H9 (cell line): ENCODE measurements around the gene EHD3. TPM values are rescaled to one million over a fixed set of nuclear protein-coding genes. Genes with fewer than 3 reads are reported as not detected.
A peak's percentile ranks its signal among the peaks of the same experiment; 100 is the strongest.

Experiments used
- DNase-seq: peaks from one replicate; pipeline ENCODE4 v3.0.0-alpha.2; 2017
- H2AFZ ChIP-seq: one replicate; pipeline ENCODE4 v1.6.1; 2013; ENCODE audit warnings: mild to moderate bottlenecking, low read length, control low read depth, moderate library complexity
- H2AK5ac ChIP-seq: 2 replicates; pipeline ENCODE4 v1.6.1; 2013; ENCODE audit warnings: low read length, control low read depth, mixed read lengths; ENCODE audit not compliant: insufficient read length
- H2BK120ac ChIP-seq: one replicate; pipeline ENCODE4 v1.6.1; 2013; ENCODE audit warnings: low read depth, mild to moderate bottlenecking, low read length, control low read depth, inconsistent platforms; ENCODE audit not compliant: poor library complexity, severe bottlenecking
- H2BK12ac ChIP-seq: 2 replicates; pipeline ENCODE4 v1.6.1; 2013; ENCODE audit warnings: low read length, control low read depth, mixed read lengths, low read depth; ENCODE audit not compliant: insufficient read length
- H2BK15ac ChIP-seq: 2 replicates; pipeline ENCODE4 v1.6.1; 2013; ENCODE audit warnings: low read depth, low read length, control low read depth
- H2BK20ac ChIP-seq: one replicate; pipeline ENCODE4 v1.6.1; 2013; ENCODE audit warnings: low read depth, mild to moderate bottlenecking, low read length, control low read depth, inconsistent platforms; ENCODE audit not compliant: poor library complexity, severe bottlenecking
- H2BK5ac ChIP-seq: 2 replicates; pipeline ENCODE4 v1.6.1; 2013; ENCODE audit warnings: low read length, control low read depth, mixed read lengths; ENCODE audit not compliant: insufficient read length
- H3K14ac ChIP-seq: 2 replicates; pipeline ENCODE4 v1.6.1; 2013; ENCODE audit warnings: low read length, control low read depth; ENCODE audit not compliant: insufficient read depth
- H3K18ac ChIP-seq: 2 replicates; pipeline ENCODE4 v1.6.1; 2013; ENCODE audit warnings: low read depth, mild to moderate bottlenecking, mixed read lengths, low read length, control low read depth; ENCODE audit not compliant: insufficient read length
- H3K23ac ChIP-seq: 2 replicates; pipeline ENCODE4 v1.6.1; 2013; ENCODE audit warnings: low read length, control low read depth, mixed read lengths, low read depth; ENCODE audit not compliant: insufficient read length
- H3K23me2 ChIP-seq: 2 replicates; pipeline ENCODE4 v1.6.1; 2013; ENCODE audit warnings: low read depth, mild to moderate bottlenecking, mixed read lengths, low read length, control low read depth; ENCODE audit not compliant: insufficient read length, poor library complexity, severe bottlenecking
- H3K27ac ChIP-seq: 2 replicates; pipeline ENCODE4 v1.5.1; 2013; ENCODE audit warnings: low read length, control low read depth, mixed read lengths, low read depth; ENCODE audit not compliant: insufficient read length
- H3K27me3 ChIP-seq: 2 replicates; pipeline ENCODE4 v1.6.1; 2013; ENCODE audit warnings: low read length, control low read depth, inconsistent platforms; ENCODE audit not compliant: insufficient read depth
- H3K4ac ChIP-seq: 2 replicates; pipeline ENCODE4 v1.6.1; 2013; ENCODE audit warnings: low read depth, mild to moderate bottlenecking, control low read depth, inconsistent platforms, low read length, moderate library complexity
- H3K4me1 ChIP-seq: 2 replicates; pipeline ENCODE4 v1.6.1; 2013; ENCODE audit warnings: low read length, control low read depth, inconsistent platforms; ENCODE audit not compliant: insufficient read depth
- H3K4me2 ChIP-seq: 2 replicates; pipeline ENCODE4 v1.6.1; 2013; ENCODE audit warnings: low read length, control low read depth, mixed read lengths; ENCODE audit not compliant: insufficient read length, insufficient read depth
- H3K56ac ChIP-seq: 2 replicates; pipeline ENCODE4 v1.6.1; 2013; ENCODE audit warnings: low read depth, mild to moderate bottlenecking, mixed read lengths, low read length, control low read depth; ENCODE audit not compliant: insufficient read length
- H3K79me1 ChIP-seq: 2 replicates; pipeline ENCODE4 v1.6.1; 2013; ENCODE audit warnings: low read depth, mild to moderate bottlenecking, moderate library complexity, low read length, control low read depth, inconsistent platforms; ENCODE audit not compliant: insufficient read depth, poor library complexity, severe bottlenecking
- H3K79me2 ChIP-seq: 2 replicates; pipeline ENCODE4 v1.6.1; 2013; ENCODE audit warnings: low read length, control low read depth, inconsistent platforms; ENCODE audit not compliant: insufficient read depth
- H3K9ac ChIP-seq: 2 replicates; pipeline ENCODE4 v1.6.1; 2013; ENCODE audit warnings: low read length, control low read depth, mixed read lengths; ENCODE audit not compliant: insufficient read length; ENCODE audit errors: extremely low read depth
- H3K9me3 ChIP-seq: one replicate; pipeline ENCODE4 v1.6.1; 2013; ENCODE audit warnings: low read depth, low read length, inconsistent platforms; ENCODE audit not compliant: control insufficient read depth
- H3T11ph ChIP-seq: one replicate; pipeline ENCODE4 v1.6.1; 2013; ENCODE audit warnings: mild to moderate bottlenecking, low read length, control low read depth, inconsistent platforms
- H4K20me1 ChIP-seq: one replicate; pipeline ENCODE4 v1.6.1; 2013; ENCODE audit not compliant: control insufficient read depth, insufficient read length, insufficient read depth
- H4K5ac ChIP-seq: 2 replicates; pipeline ENCODE4 v1.6.1; 2013; ENCODE audit warnings: low read depth, mild to moderate bottlenecking, mixed read lengths, low read length, control low read depth; ENCODE audit not compliant: insufficient read length
- H4K8ac ChIP-seq: replicated peaks from 2 replicates; pipeline ENCODE4 v1.6.1; 2013; ENCODE audit warnings: low read length, control low read depth, mixed read lengths, low read depth; ENCODE audit not compliant: insufficient read length
- H4K91ac ChIP-seq: 2 replicates; pipeline ENCODE4 v1.6.1; 2013; ENCODE audit warnings: low read depth, mild to moderate bottlenecking, moderate library complexity, mixed read lengths, low read length, control low read depth; ENCODE audit not compliant: insufficient read length
- H3K27ac Mint-ChIP-seq, 3 experiments: 2 replicates in 2 of 3; 3 replicates in 1 of 3; pipeline ENCODE4 v1.8.0; 2020 to 2021; ENCODE audit warnings: mixed read lengths in 3 of 3, mild to moderate bottlenecking in 1 of 3, moderate library complexity in 1 of 3
- H3K27me3 Mint-ChIP-seq: 2 replicates; pipeline ENCODE4 v1.8.0; 2021; ENCODE audit warnings: low read depth, mild to moderate bottlenecking, moderate library complexity, mixed read lengths
- H3K36me3 Mint-ChIP-seq, 3 experiments: 2 replicates in 2 of 3; 3 replicates in 1 of 3; pipeline ENCODE4 v1.8.0; 2020 to 2021; ENCODE audit warnings: low read depth in 3 of 3, mixed read lengths in 3 of 3; ENCODE audit not compliant: insufficient read depth in 1 of 3
- H3K4me1 Mint-ChIP-seq, 2 experiments: 2 replicates each; pipeline ENCODE4 v1.8.0; 2020; ENCODE audit warnings: mixed read lengths in 2 of 2
- H3K4me3 Mint-ChIP-seq, 2 experiments: 2 replicates in 1 of 2; 3 replicates in 1 of 2; pipeline ENCODE4 v1.8.0; 2020 to 2021; ENCODE audit warnings: mild to moderate bottlenecking in 2 of 2, mixed read lengths in 2 of 2, moderate library complexity in 1 of 2
- H3K9me3 Mint-ChIP-seq, 2 experiments: 2 replicates in 1 of 2; 3 replicates in 1 of 2; pipeline ENCODE4 v1.8.0; 2020; ENCODE audit warnings: mild to moderate bottlenecking in 2 of 2, mixed read lengths in 2 of 2, moderate library complexity in 1 of 2
- CTCF ChIP-seq: fragments of 200-600 bp; sonication (generic); conservative IDR thresholded peaks from 3 replicates; pipeline ENCODE4 v1.8.0; 2021; ENCODE audit warnings: antibody characterized with exemption, mild to moderate bottlenecking
- WGBS: extraction: QIAGEN DNeasy Blood & Tissue Kit; methylation state at CpG from one replicate; pipeline ENCODE4 v1.1.7; 2013; ENCODE audit warnings: missing lambda C conversion rate, low lambda C conversion rate, mixed read lengths; ENCODE audit not compliant: insufficient read length; ENCODE audit errors: extremely low coverage; 5-methylcytosine and 5-hydroxymethylcytosine counted together
- total RNA-seq: library from RNA; stranded (reverse); gene quantifications from 2 replicates; pipeline ENCODE4 v1.2.1, GENCODE V29; 2021

EHD3 gene
- total RNA-seq, 1 experiment from 2014 or later = 8.3 TPM

GRCh38 chr2:31296641-31297287, 62.8 kb downstream of the EHD3 start:
- H4K91ac ChIP-seq = no peak overlapping the region
- H3K27ac ChIP-seq = no peak overlapping the region
- H3T11ph ChIP-seq = no peak overlapping the region
- H3K36me3 Mint-ChIP-seq = no peaks in the 10 kb centered on the region
- no peak overlapping the region for H4K8ac ChIP-seq
- H3K4me2 ChIP-seq = no peak overlapping the region
- no peaks in the 10 kb centered on the region; the same call in 1 of the 2 replicates for H3K4me1 ChIP-seq
- no peak overlapping the region; the same call in 1 of the 2 replicates for H3K14ac ChIP-seq
- H3K4me1 Mint-ChIP-seq = peaks cover 40 to 45% of the 10 kb centered on the region in 2 experiments
- 0 out of 7 replicates have a peak overlapping the region, but pooled peaks of 1 of the 3 experiments have one; percentile 25 for H3K27ac Mint-ChIP-seq
- no peak overlapping the region for H3K56ac ChIP-seq
- no peak overlapping the region for H3K18ac ChIP-seq
- no peaks in the 10 kb centered on the region for H4K20me1 ChIP-seq
- no peak for DNase-seq
- H2BK5ac ChIP-seq = no peak overlapping the region
- no peaks in the 10 kb centered on the region for H3K79me2 ChIP-seq
- TF ChIP-seq CTCF = no peak
- H3K4ac ChIP-seq = no peak overlapping the region
- no peaks in the 10 kb centered on the region for H3K79me1 ChIP-seq
- H2BK20ac ChIP-seq = no peak overlapping the region
- H2AK5ac ChIP-seq = no peak overlapping the region
- H4K5ac ChIP-seq = no peak overlapping the region
- H3K23ac ChIP-seq = no peak overlapping the region
- no peaks in the 10 kb centered on the region for H3K9me3 ChIP-seq
- no peaks in the 10 kb centered on the region for H3K27me3 Mint-ChIP-seq
- H3K23me2 ChIP-seq = no peaks in the 10 kb centered on the region
- H3K27me3 ChIP-seq = no peaks in the 10 kb centered on the region
- no peak overlapping the region for H3K9ac ChIP-seq
- no peak overlapping the region for H2BK120ac ChIP-seq
- WGBS = no CpG with 5 or more reads among the region's 8 CpGs
- H3K4me3 Mint-ChIP-seq = no peak overlapping the region
- peaks cover 0 to 2% of the 10 kb centered on the region in 2 experiments; a peak in 1 of 5 replicates for H3K9me3 Mint-ChIP-seq
- H2BK12ac ChIP-seq = no peak overlapping the region
- H2BK15ac ChIP-seq = no peak overlapping the region
- no peak overlapping the region for H2AFZ ChIP-seq
